CD4-positive, alpha-beta T cell (primary cell): Measurements from ENCODE around the gene ARHGAP42. TPM values are rescaled to one million over a fixed set of nuclear protein-coding genes. Genes with fewer than 3 reads are reported as not detected.

Experiments used
- ATAC-seq: fragments of 200-7000 bp; cut with Tn5 transposase; one replicate; pipeline ENCODE4 v1.10.0; 2022; ENCODE audit warnings: mild to moderate bottlenecking; ENCODE audit not compliant: poor library complexity
- CTCF ChIA-PET: fragments of 350-600 bp; sonication (Branson Sonifier 250); formaldehyde crosslinking; loops from one replicate; lab custom pipeline; 2021; ENCODE audit warnings: antibody characterized with exemption, inconsistent platforms; lab: Charles Lee
- POLR2A ChIA-PET: fragments of 350-600 bp; sonication (Branson Sonifier 250); formaldehyde crosslinking; loops from one replicate; lab custom pipeline; 2021; ENCODE audit warnings: antibody characterized with exemption, inconsistent platforms; lab: Charles Lee
- DNase-seq, 14 experiments: peaks; one replicate each; pipeline ENCODE4 v3.0.0-alpha.2; 2013 to 2020; ENCODE audit warnings: mixed read lengths in 2 of 14
- H3K27ac ChIP-seq, 2 donors: one replicate each; pipeline versions ENCODE4 v1.5.1 to v1.7.0; 2013; ENCODE audit warnings: low read length in 2 of 2, low read depth in 1 of 2, mild to moderate bottlenecking in 1 of 2
- H3K27me3 ChIP-seq, 2 experiments: 1 replicate in 1 of 2; 2 replicates in 1 of 2; pipeline versions ENCODE4 v1.6.1 to v1.7.0; 2013; ENCODE audit warnings: low read length in 2 of 2, control low read depth in 1 of 2, mild to moderate bottlenecking in 1 of 2, moderate library complexity in 1 of 2; ENCODE audit not compliant: insufficient read depth in 2 of 2, control insufficient read depth in 1 of 2
- H3K36me3 ChIP-seq: one replicate; pipeline ENCODE4 v1.6.1; 2013; ENCODE audit warnings: low read length, control low read depth; ENCODE audit not compliant: insufficient read depth
- H3K4me1 ChIP-seq: one replicate; pipeline ENCODE4 v1.6.1; 2013; ENCODE audit warnings: low read length, control low read depth; ENCODE audit not compliant: insufficient read depth
- H3K4me3 ChIP-seq: one replicate; pipeline ENCODE4 v1.5.1; 2013; ENCODE audit warnings: mild to moderate bottlenecking, low read length, moderate library complexity
- H3K9me3 ChIP-seq, 2 experiments: 1 replicate in 1 of 2; 2 replicates in 1 of 2; pipeline versions ENCODE4 v1.6.1 to v1.7.0; 2013; ENCODE audit warnings: low read length in 2 of 2, mild to moderate bottlenecking in 2 of 2, control low read depth in 1 of 2, moderate library complexity in 1 of 2; ENCODE audit not compliant: control insufficient read depth in 1 of 2, insufficient read depth in 1 of 2
- H3K27ac Mint-ChIP-seq: one replicate; pipeline ENCODE4 v1.8.0; 2020; ENCODE audit warnings: mixed read lengths
- H3K27me3 Mint-ChIP-seq: one replicate; pipeline ENCODE4 v1.8.0; 2021; ENCODE audit warnings: mixed read lengths
- H3K36me3 Mint-ChIP-seq: one replicate; pipeline ENCODE4 v1.8.0; 2021; ENCODE audit warnings: low read depth, mixed read lengths
- H3K4me1 Mint-ChIP-seq: one replicate; pipeline ENCODE4 v1.8.0; 2021; ENCODE audit warnings: low read depth, mixed read lengths
- H3K4me3 Mint-ChIP-seq: one replicate; pipeline ENCODE4 v1.8.0; 2020; ENCODE audit warnings: mild to moderate bottlenecking, mixed read lengths
- H3K9me3 Mint-ChIP-seq: one replicate; pipeline ENCODE4 v1.8.0; 2020; ENCODE audit warnings: mixed read lengths
- intact Hi-C, 2 experiments: fragments of 100-400 bp; cut with DNase I in 1 of 2; cut with micrococcal nuclease in 1 of 2; formaldehyde crosslinking; loops; one replicate each; pipeline versions ENCODE4 v1.15.1 to v1.9.0; 2023 to 2025; cut with DNase I, micrococcal nuclease
- total RNA-seq, 174 experiments: library from RNA in 2 of 174; stranded (reverse) in 2 of 174; gene quantifications; one replicate each; pipeline ENCODE4 v1.2.3 and lab custom pipeline; 2021 to 2026
- TF ChIP-seq, protein P1 (sequence below): fragments of 200-600 bp; IDR thresholded peaks from one replicate; pipeline ENCODE4 v1.8.0; 2022; ENCODE audit warnings: antibody characterized with exemption, mild to moderate bottlenecking

Gene ARHGAP42
- total RNA-seq, 2 experiments from 2014 or later = not detected

DNA sequence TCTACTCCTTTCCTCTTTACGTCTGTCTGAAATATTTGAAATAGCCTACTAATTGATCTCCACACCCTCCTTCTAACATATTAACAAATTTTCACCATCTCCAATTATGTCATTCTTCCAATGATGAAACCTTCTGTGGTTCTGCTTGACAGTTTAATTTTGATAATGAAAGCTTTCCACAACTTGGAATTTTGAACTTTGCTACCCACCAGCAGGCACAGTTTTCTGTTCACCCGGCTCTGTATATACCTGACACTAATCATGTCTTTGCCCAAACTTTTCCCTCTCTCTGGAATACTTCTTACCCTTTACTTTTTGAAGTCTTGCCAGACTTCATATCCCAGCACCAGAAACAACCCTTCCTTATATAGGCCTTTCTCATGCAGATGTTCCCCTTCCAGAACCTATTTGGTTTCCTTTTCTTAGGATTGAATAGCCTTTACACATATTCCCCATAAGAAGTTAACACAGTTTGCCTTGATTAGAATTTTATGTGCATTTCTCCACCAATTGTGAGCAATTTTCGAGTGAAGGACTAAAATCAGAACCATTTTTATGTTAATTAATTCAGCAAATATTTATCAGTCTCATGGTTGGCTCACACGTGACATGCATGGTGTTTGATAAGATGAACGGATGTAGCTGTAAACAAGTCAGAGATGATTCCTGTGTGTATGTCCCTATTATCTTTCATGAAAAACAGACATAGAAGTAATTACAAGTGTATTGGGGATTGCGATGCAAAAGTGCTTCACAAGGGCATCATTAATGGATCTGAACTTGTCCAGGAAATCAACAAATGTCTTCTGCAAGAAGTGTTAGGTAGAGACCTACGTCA, 173.4 kb downstream of the ARHGAP42 start:
- TF ChIP-seq, protein P1, sequence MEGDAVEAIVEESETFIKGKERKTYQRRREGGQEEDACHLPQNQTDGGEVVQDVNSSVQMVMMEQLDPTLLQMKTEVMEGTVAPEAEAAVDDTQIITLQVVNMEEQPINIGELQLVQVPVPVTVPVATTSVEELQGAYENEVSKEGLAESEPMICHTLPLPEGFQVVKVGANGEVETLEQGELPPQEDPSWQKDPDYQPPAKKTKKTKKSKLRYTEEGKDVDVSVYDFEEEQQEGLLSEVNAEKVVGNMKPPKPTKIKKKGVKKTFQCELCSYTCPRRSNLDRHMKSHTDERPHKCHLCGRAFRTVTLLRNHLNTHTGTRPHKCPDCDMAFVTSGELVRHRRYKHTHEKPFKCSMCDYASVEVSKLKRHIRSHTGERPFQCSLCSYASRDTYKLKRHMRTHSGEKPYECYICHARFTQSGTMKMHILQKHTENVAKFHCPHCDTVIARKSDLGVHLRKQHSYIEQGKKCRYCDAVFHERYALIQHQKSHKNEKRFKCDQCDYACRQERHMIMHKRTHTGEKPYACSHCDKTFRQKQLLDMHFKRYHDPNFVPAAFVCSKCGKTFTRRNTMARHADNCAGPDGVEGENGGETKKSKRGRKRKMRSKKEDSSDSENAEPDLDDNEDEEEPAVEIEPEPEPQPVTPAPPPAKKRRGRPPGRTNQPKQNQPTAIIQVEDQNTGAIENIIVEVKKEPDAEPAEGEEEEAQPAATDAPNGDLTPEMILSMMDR = no peak
- H3K4me3 ChIP-seq = no peak overlapping the region
- H3K4me3 Mint-ChIP-seq = no peak overlapping the region
- no peaks in the 10 kb centered on the region for H3K27me3 ChIP-seq
- ATAC-seq = no peak
- H3K27ac Mint-ChIP-seq = no peak overlapping the region
- no peaks in the 10 kb centered on the region for H3K9me3 Mint-ChIP-seq
- intact Hi-C loops = no loop called here
- no peak overlapping the region for H3K27ac ChIP-seq
- no peaks in the 10 kb centered on the region for H3K9me3 ChIP-seq
- no peaks in the 10 kb centered on the region for H3K4me1 ChIP-seq
- no peaks in the 10 kb centered on the region for H3K27me3 Mint-ChIP-seq
- no peaks in the 10 kb centered on the region for H3K36me3 Mint-ChIP-seq
- no peaks in the 10 kb centered on the region for H3K4me1 Mint-ChIP-seq
- no peak for DNase-seq
- H3K36me3 ChIP-seq = no peaks in the 10 kb centered on the region
- ChIA-PET CTCF (no interaction called here), POLR2A (no interaction called here)

- Mint-ChIP-seq H3K9me3 (peaks cover 2% of the 10 kb centered on the region), H3K36me3 (no peaks in the 10 kb centered on the region), H3K4me3 (no peak overlapping the region), H3K4me1 (no peaks in the 10 kb centered on the region), H3K27me3 (no peaks in the 10 kb centered on the region), H3K27ac (no peak overlapping the region)
- H3K36me3 ChIP-seq = no peaks in the 10 kb centered on the region
- POLR2A ChIA-PET = no interaction called here
- CTCF ChIA-PET = no interaction called here
- no peak overlapping the region for H3K27ac ChIP-seq
- H3K9me3 ChIP-seq = no peaks in the 10 kb centered on the region
- ATAC-seq (no peak), DNase-seq (no peak)
- no peaks in the 10 kb centered on the region for H3K4me1 ChIP-seq
- no peak overlapping the region for H3K4me3 ChIP-seq
- no peaks in the 10 kb centered on the region for H3K27me3 ChIP-seq
- TF ChIP-seq, protein P1 = no peak
- intact Hi-C loops = no loop called here
These were observed 174.1 kb downstream of the ARHGAP42 start for GRCh38 chr11:100861212-100861611.

GRCh38 chr11:100863080-100863581, 176.0 kb downstream of the ARHGAP42 start:
- H3K4me3 Mint-ChIP-seq = no peak overlapping the region

More at GRCh38 chr11:100863080-100863581, 176.0 kb downstream of the ARHGAP42 start:
- H3K27ac ChIP-seq = no peak overlapping the region
- H3K36me3 ChIP-seq = no peaks in the 10 kb centered on the region
- H3K4me3 ChIP-seq = no peak overlapping the region
- Mint-ChIP-seq H3K9me3 (peaks cover 4% of the 10 kb centered on the region), H3K4me1 (no peaks in the 10 kb centered on the region), H3K27me3 (no peaks in the 10 kb centered on the region), H3K36me3 (no peaks in the 10 kb centered on the region), H3K27ac (no peak overlapping the region)
- POLR2A ChIA-PET = no interaction called here
- DNase-seq = no peak
- no peaks in the 10 kb centered on the region for H3K9me3 ChIP-seq
- no peak for ATAC-seq
- intact Hi-C loops = no loop called here
- H3K27me3 ChIP-seq = no peaks in the 10 kb centered on the region
- TF ChIP-seq, protein P1 = no peak
- CTCF ChIA-PET = no interaction called here
- H3K4me1 ChIP-seq = no peaks in the 10 kb centered on the region
